Stimulated activated CD8-positive, alpha-beta memory T cell treated with anti-CD3 and anti-CD28 coated beads, Interleukin-4, amount 100 ng/mL, for 24 hours (primary cell): ENCODE measurements around the gene GRIN3A.
"Not testable (repeated sequence)": the region's sequence is repeated elsewhere in the genome, so short reads cannot be mapped to it uniquely, and the experiment has no call there.

Experiments used
- DNase-seq: peaks from one replicate; pipeline ENCODE4 v3.0.0-alpha.2; 2020; ENCODE audit warnings: low read depth

The GRIN3A gene

DNA sequence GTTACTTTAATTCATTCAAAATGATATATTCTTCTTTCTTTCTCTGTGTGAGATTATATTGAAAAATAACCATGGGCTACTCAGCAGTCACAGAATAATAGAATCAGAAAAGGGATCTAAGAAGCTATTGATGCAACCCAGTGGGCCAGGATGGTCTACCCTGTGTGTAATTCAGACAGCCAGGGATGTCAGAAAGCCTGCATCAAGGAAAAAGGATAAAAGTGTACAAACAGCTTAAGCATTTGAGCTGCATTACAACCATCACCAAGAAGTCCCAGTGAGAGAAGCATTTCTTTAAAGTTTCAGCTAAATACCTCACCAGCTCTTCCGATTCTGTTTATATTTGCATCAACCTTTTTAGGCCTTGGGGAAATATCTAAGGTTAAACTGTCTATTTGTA lies 105.8 kb downstream of the GRIN3A start:
- no peak for DNase-seq

DNA sequence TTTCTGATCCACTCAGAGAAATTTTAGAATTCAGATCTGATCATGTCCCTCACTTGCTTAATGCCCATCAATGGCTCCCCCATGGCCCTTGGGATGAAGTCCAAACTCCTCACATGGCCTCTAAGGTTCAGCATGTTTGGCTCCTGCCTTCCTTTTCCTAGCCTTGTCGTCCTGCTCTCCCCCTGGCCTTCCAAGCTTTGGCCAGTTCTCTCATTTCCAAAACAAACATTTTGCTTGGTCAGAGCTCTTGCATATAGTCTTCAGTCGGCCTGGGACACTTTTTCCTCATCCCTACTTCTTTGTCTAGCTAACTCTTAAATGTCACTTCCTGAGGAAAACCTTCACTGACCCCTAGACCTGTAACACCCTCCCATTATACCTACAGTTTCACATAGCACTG lies 106.6 kb downstream of the GRIN3A start:
- no peak for DNase-seq

DNA sequence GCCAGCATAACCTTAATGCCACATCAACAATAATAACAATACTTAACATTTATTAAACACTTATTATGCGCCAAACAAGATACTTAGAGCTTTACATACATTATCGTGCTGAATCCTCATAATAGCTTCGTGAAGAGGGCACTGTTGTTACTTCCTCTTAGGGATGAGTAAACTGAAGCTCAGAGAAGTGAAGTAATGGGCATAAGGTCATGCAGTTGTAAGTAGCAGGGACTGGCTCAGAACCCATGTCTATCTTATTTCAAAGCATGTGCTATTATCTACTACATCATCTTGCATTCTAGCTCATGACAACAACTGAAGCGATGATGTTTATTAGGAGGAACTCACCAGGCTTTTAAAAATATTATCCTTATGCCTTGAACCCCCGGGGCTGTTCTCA lies 108.8 kb downstream of the GRIN3A start:
- no peak for DNase-seq

DNA sequence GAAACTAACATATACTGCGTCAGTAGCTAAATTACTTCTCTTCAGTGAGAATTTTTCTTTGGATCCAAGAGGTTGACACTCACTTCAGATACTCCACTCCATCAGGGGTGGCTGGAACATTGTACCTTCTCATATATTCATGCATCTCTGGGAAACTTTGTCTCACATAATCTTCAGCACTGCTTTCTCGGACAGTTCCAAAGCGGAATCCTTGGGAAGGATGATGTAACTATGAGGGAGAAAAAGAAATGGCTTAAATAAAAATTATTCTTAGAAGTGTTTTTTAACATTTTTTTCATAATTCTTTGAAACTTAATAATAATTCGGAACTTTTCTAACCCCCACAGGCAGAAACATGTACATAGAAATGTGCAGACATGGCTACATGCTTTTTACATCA lies 110.3 kb downstream of the GRIN3A start:
- no peak for DNase-seq

DNA sequence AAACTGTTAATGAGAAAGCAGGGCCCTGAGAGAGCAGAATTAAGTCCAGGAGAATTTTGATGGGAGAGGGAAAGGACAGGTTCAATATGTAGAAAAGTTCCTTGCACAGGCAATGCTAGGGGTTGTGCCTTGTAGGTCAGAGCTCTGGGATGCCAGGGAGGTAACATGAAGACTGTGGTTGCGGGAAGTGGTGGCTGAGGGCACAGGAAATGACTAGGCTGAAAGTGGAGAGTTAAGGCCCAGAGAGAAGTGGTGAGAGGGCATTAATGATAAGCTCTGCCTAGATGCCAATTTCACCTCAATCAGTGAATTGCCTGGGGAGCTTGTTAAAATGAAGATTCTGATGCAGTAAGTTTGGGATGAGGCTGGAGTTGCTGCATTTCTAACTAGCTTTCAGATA lies 112.2 kb downstream of the GRIN3A start:
- DNase-seq = no peak

DNA sequence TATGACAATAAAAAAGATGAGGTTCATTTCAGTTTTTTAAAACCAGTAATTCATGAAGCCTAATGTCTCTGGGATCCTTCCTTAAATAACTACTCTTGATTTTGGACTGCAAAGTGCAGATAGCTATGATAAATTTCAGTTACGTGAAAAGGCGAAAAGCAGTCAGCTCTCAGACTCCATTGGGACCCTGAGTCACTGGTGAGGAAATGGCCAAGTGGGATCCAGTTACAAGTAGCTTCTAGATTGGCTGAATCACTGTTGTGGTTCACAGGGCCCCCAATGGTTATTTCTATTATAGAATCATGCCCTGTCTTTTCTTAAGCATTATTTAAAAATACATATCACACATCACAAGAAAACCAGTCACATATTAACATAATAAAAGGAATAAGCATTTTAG lies 112.6 kb downstream of the GRIN3A start:
- DNase-seq = no peak

DNA sequence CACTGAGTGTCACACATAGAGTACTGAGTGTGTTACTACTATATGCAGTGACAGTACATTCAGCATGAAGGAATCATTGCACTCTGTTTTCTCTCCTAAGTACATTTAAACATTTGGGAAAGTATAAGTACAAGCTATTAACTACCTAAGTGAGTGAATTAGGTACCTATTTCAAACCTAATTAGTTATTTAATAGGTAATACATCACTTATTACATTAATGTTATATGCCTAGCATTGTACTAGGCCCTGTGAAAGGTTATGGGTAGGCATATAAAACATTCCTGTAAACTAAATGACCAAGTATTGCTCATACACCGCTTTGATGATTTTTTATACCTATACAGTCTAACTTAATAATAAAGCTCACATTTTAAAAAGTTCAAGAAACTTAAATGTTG lies 118.0 kb downstream of the GRIN3A start:
- no peak for DNase-seq

DNA sequence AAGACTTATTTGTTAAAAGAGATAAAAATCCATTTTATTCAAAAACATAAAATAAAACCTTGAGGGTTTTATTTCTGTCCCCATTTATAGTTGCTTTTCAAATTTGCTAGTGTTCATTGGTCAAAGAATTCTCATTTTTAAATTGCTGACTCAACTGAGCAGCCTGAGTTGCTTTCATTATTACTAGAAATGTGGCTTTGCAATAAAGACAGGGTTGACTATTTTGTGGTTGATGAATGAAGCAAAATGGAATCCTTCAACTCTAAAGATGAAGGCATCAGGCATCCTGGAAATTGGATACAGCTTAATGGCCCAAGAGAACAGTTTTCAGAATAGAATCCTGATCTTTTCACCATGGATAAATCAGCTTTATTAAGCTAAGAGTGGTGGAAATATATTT lies 119.7 kb downstream of the GRIN3A start:
- no peak for DNase-seq

DNA sequence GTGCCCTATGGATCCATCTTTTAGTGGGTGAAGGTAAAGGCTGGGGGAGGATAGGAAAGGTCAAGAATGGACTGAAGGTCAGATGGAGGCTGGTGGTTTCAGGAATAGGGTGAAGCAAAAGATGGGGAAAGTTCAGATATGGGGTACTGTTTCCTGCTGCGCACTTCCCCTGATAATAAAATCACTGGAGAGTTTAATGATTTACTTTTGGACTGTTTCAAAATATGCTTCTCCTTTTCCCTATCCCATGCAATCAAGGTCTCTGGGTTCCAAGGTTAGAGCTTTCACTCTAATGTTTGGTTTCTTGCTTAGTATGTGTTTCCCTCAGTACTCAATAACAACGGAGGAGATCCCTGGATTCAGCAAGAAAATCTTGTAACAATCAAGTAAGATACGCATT lies 132.9 kb downstream of the GRIN3A start:
- DNase-seq = no peak

DNA sequence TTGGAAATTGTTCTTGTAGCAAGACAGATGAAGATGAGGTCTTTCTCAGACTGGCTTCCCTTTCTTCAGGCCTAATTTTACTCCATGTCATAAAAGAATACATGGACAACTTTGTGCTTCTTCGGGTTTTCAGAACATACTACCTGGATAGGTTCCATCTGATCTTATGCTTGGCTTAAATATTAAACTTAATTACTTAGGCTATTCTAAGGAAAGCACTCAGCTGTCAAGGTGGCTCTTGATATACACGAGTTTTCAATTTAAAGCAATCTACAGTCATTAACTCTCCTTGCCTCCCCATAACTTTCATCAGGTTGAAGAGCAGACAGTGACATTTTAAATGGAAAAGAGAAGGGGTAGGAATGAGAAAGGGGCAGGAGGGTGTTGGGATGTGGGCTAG lies 134.2 kb downstream of the GRIN3A start:
- DNase-seq = no peak

DNA sequence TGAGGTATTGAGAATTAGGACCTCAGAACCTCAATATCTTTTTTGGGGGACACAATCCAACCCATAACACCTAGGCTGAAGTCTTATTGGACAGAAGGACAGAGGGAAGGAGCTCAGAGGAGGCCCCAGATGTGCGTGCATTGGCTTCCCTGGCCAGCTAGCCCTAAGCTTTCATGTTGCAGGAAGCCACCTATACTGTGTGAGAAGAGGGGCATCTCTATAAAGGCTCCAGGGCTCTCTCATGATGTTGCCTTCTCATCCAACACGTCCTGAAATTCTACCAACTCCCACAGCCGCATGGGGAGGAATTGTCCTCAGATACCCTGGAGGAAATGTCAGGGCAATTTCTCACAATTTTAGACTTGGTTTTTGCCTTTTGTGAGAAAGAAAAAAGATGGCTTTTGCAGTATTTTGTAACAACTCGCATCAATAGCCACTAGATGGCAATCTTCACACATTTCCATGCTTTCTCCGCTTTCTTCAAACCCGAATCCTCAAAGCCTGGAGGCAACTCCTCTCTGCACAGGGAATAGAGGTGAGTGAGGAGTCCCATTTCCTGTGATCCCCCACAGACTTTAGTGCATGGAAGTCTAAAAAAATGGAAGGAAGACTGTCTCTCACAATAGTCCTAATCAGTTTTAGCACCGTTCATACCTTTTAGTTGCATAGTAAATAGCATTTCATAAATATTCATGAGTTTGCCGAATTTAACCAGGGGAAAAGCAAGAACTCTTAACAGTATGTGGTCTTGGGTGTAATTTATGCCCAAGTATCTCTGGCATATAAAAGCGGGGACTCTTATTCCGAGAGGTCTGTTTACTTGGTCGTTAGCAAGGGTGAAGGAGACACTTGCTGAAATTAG lies 136.3 kb downstream of the GRIN3A start:
- DNase-seq = no peak

DNA sequence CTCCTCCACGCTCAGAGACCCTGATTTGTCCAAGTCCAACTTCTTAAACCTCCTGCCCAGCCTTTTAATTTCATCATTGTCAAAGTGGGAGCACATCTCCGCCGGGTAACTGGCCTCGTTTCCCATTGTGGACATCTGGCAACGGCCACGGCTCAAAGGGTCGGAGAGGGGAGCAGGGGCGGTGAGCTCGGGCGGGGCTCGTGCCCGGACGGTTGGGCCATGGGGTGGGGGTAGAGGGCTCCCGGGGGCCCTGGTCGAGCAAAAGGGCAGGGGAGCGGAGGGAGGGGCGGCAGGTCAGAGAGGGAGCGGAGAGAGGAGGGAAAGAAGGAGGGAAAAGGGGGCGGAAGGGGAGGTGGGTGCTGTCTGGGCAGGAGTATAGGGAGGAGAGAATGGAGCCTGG lies 143.7 kb downstream of the GRIN3A start, which contains the start of gene PPP3R2:
Gene PPP3R2 (minus strand): TSS at position 174 of the 400 bp plus-strand sequence. CDS start 48 bp downstream, at position 126.
- DNase-seq = no peak

DNA sequence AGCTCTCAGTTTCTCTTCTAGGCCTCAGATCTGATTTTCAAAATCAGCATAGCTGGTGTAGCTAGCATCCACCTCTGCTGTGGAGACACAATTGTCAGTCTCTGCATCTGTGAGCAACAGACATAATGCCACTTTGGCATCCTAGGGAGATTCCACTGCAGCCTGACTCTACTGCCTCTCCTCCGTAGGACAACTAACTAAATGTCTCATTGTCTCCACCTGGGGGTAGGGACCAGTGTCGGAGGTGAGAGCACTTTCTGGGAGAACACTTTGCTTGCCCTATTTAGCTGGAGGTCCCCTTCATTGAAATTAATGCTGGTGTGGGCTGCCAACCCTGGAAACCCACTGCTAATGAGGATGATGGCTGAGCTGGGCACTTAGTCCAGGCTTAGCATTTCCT lies 145.1 kb downstream of the GRIN3A start:
- DNase-seq = no peak

DNA sequence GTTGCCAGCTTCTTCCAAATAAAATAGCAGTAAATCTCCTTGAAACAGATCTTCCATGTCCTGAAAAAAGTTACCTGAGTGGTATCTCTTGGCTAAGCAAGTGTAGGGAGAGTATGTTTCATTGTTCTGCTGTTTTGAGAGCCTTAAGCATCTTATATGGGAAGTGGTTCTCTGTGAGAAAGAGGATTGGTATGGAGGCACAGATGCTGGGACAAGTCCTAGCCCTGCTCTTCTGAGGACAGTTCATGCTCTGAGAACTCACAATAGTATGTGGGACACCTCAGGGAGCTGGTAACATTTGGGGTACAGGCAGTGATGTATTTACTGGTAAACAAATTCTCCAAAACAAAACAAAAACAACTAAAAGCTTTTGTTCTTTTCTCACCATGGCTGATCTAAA lies 145.7 kb downstream of the GRIN3A start:
- no peak for DNase-seq

DNA sequence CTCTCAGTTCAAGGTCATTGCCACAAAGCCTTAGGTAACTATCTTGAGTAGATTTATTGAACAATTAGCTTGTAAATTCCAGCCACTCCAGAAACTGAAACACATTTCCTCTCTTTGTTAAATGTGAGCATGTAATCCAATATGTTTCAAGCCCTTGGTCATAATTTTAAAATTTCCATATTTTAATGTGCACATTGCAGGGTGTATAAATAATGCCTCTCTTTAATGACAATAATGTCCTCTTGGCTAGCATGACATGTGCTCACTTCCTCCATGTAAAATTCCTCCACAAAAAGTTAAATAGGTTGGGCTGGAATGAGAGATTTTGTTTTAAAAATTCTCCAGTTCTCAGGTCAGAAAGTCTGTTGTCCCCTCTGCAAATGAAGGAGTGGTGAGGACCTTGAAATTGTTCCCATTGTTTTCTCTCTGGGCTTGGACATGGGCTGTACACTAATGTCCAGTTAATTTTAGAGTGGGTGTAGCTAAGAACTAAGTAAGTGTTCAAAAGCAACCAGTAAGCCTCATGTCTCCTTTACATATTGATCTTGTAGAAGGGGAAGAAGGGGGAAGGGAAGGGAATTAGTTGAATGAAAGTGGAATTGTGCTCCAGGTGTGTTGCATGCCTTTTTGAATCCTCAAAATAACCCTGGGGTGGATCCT lies 146.5 kb downstream of the GRIN3A start:
- DNase-seq = no peak

DNA sequence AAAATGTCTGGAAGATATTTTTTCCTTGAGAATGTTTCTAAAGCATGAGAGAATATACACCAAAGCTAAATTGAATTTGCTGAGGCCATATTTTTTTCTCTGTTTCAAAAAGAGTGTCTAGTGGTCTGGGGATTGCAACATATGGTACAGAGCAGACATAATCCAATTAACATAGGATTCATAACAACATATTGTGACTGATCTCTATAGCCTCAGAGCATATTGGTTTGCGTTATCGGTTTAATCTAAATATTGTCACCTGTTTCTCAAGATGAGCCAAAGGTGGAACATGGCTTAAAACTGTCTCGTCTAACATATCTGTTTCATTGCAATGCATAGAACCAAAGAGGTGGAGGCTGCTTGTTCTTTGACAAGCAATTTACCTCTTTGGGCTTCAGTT lies 147.5 kb downstream of the GRIN3A start:
- no peak for DNase-seq

DNA sequence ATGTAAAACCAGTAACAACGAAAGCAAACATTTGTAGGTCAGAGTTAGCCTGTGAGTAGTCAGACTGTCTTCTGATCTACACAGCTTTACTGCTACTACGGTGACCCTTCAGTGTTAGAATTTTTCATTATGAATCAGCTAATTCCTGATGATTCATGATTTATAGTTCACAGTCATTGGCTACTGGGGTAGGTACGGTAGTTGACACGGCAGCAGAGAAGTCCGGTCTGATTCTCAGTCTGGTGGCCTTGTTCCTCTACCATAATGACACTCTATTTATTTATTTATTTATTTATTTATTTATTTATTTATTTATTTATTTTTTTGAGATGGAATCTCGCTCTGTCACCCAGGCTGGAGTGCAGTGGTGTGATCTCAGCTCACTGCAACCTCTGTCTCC lies 148.4 kb downstream of the GRIN3A start:
- DNase-seq = not testable (repeated sequence)

DNA sequence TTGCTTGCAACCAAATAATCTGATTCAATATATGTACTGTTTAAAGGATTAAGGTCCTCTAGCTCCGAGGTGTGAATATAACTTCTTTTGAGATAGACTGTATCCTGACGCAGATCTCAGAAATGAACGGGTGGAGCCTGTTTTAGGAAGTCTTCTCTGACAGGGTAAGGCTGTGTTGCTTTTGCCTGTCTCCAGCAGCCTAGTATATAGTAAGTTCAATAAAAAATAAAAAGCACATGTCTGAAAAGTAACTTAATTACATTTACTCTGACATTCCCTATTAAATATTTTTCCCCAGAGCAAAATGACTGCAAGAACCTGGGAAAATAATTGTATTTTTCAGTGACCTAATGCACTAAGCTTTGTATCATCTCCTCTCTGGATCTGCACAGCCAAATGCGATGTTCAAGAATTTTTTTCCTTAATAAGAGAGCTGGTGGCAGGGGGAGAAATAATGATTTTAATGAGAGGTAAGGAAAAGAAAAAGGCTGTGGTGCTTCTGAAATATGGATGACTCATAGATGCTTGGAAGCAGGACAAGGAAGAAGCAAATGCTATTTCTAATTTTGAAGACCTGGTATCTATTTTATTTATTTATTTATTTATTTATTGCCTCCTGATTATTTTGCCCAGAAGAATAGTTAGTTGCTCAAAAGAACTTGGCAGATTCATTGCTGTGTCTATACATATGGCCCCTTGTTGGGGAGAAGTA lies 151.0 kb downstream of the GRIN3A start:
- DNase-seq = no peak

DNA sequence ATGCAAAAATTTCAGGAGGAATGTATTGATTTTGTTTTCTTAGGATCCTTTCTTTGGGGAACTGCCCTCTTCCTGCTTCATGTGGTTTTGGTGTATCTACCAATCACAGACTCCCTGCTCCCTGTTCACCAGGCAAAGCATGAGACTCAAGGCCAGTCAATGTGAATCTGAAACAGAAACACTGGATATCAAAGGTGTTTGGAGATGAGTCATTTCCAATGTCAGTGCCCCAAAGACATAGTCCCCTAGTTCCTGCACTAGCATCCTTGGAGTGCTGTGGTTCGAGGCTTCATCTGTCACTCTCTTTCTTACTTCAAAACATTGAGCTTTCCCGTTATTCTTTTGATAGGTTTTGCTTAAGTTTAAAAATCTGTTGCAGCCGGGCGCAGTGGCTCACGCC lies 151.8 kb downstream of the GRIN3A start:
- DNase-seq = no peak

DNA sequence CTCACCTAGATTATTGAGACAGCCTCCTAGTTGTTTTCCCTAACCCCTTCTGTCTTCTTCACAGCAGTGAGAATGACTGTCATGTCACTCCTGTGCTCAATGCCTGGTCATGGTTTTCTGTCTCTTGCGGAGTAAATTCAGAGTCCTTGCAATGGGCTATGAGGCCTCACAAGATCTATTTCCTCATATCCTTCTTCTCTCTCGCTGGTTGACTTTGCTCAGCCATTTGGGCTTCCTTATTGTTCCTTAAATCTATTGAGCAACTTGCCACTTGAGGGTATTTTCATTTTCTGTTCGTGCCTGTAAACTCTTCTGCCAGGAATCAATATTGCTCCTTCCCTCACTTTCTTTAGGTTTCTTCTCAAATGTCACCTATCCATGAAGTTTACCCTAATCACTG lies 152.7 kb downstream of the GRIN3A start:
- no peak for DNase-seq

DNA sequence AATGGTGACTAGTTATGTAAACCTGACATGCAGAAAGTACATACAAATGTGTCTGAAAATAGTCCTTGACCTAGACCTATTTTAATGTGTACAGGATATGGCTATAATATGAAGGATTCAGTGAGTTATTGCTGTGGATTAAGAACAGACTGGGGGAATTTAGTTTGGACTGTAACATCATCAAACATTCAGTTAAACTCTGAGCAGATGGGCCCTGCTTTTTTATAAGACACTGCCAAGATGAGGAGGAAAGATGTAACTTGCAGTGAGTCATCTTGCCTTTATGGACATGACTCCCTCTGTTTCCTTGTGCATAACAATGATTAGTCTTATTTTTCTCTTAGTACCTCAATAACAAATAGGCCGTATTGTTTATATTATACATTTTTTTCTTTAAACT lies 155.9 kb downstream of the GRIN3A start:
- no peak for DNase-seq

DNA sequence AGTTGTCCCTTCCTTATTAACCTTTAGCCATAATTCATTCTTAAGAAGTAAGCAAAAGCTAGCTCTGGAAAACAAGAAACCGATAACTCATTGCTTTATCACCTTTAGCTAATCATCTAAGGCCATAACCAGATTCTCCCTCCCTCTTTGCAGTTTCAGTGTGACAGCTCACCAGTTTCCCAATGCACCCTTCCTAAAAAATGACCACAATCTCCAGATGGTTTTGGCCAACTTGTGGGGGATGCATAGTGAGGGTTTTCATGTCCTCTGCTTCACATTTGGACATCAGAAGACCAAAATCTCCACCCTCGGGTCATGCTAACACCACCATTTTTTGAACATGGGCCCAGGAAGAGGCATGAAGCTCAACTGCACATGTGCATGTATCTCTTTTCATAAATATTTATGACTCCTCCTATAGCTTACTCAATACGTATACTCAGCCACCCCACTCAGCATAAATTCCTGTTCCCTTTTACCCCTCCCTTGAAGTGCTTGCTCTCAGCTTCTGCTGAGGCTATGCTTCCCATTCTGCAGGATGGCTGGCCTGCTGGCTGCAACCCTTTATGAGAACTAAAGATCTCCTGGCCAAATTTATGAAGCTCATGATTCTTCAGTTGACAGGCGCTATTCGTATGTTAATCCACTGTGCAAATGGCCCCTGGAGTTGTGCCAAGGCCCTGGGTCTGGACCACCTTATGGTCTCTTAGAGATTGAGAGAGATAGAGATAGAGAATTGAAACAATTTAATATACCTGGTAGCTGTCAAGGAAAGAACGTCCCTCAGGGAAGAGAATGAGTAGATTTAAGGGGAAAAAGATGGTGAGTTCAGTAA lies 158.5 kb downstream of the GRIN3A start:
- DNase-seq = no peak
